PC-3 (cell line): ENCODE results near the gene SRXN1. TPM values are rescaled to one million over a fixed set of nuclear protein-coding genes. Genes with fewer than 3 reads are reported as not detected.

Experiments
- ATAC-seq: fragments of 200-7000 bp; cut with Tn5 transposase; 2 replicates; pipeline ENCODE4 v1.9.1; 2020; ENCODE audit warnings: mild to moderate bottlenecking, moderate library complexity
- BruUV-seq: library from RNA; stranded (reverse); fragments of 400-500 nt; replicated peaks from 2 replicates; lab custom pipeline; 2021; lab: Mats Ljungman, UMichigan
- CTCF ChIA-PET: fragments of 300-600 bp; sonication (Branson Sonifier 250); formaldehyde crosslinking; loops from one replicate; lab custom pipeline; 2022; ENCODE audit warnings: antibody characterized with exemption; lab: Charles Lee
- POLR2A ChIA-PET: fragments of 300-600 bp; sonication (Branson Sonifier 250); formaldehyde crosslinking; loops from one replicate; lab custom pipeline; 2022; ENCODE audit warnings: antibody characterized with exemption; ENCODE audit not compliant: unreplicated experiment; lab: Charles Lee
- DNase-seq: peaks from one replicate; pipeline ENCODE4 v3.0.0-alpha.2; 2015
- H2AFZ ChIP-seq: fragments of 300-600 bp; sonication (generic); 2 replicates; pipeline ENCODE4 v1.6.0; 2016; ENCODE audit warnings: antibody characterized with exemption, low read length
- H3F3A ChIP-seq: fragments of 300-600 bp; sonication (generic); one replicate; pipeline ENCODE4 v1.6.0; 2017; ENCODE audit warnings: antibody characterized with exemption, low read length, control low read depth, mild to moderate bottlenecking; ENCODE audit not compliant: unreplicated experiment
- H3K27ac ChIP-seq: fragments of 300-600 bp; sonication (generic); 2 replicates; pipeline ENCODE4 v1.5.1; 2016; ENCODE audit warnings: mild to moderate bottlenecking, low read length
- H3K27me3 ChIP-seq: fragments of 300-600 bp; sonication (generic); 2 replicates; pipeline ENCODE4 v1.6.1; 2016; ENCODE audit warnings: low read length, mixed read lengths
- H3K36me3 ChIP-seq: fragments of 300-600 bp; sonication (generic); 2 replicates; pipeline ENCODE4 v1.6.1; 2016; ENCODE audit warnings: low read depth, mixed run types, low read length, mixed read lengths
- H3K4me1 ChIP-seq: fragments of 300-600 bp; sonication (generic); 2 replicates; pipeline ENCODE4 v1.5.1; 2016; ENCODE audit warnings: low read length; ENCODE audit not compliant: insufficient read depth
- H3K4me2 ChIP-seq: fragments of 300-600 bp; sonication (generic); 2 replicates; pipeline ENCODE4 v1.6.0; 2016; ENCODE audit warnings: low read length
- H3K4me3 ChIP-seq: fragments of 300-600 bp; sonication (generic); 2 replicates; pipeline ENCODE4 v1.5.1; 2016; ENCODE audit warnings: mild to moderate bottlenecking, low read length, mixed read lengths
- H3K79me2 ChIP-seq: fragments of 300-600 bp; sonication (generic); 2 replicates; pipeline ENCODE4 v1.6.1; 2017; ENCODE audit warnings: low read length, mixed read lengths
- H3K9ac ChIP-seq: fragments of 300-600 bp; sonication (generic); 2 replicates; pipeline ENCODE4 v1.6.0; 2016; ENCODE audit warnings: mild to moderate bottlenecking, low read length
- H3K9me2 ChIP-seq: fragments of 300-600 bp; sonication (generic); replicated peaks from 2 replicates; pipeline ENCODE4 v1.6.1; 2016; ENCODE audit warnings: mixed run types, low read length, mixed read lengths
- H3K9me3 ChIP-seq: fragments of 300-600 bp; sonication (generic); 2 replicates; pipeline ENCODE4 v1.6.1; 2016; ENCODE audit warnings: low read length, mixed read lengths
- H4K20me1 ChIP-seq: fragments of 300-600 bp; sonication (generic); 2 replicates; pipeline ENCODE4 v1.6.1; 2016; ENCODE audit warnings: low read length, mixed read lengths
- CTCF ChIP-seq: fragments of 300-600 bp; sonication (generic); conservative IDR thresholded peaks from 2 replicates; pipeline ENCODE4 v1.5.1; 2017; ENCODE audit warnings: antibody characterized with exemption, low read depth, mild to moderate bottlenecking, low read length
- EZH2 ChIP-seq: fragments of 300-600 bp; sonication (generic); IDR thresholded peaks from one replicate; pipeline ENCODE4 v1.6.1; 2017; ENCODE audit warnings: antibody characterized with exemption, mild to moderate bottlenecking, low read length; ENCODE audit not compliant: unreplicated experiment
- EZH2phosphoT487 ChIP-seq: fragments of 300-600 bp; sonication (generic); IDR thresholded peaks from 2 replicates; pipeline ENCODE4 v1.6.1; 2018; ENCODE audit warnings: mild to moderate bottlenecking, antibody characterized with exemption, low read length, borderline replicate concordance
- intact Hi-C: fragments of 100-400 bp; cut with micrococcal nuclease; formaldehyde crosslinking; loops from 2 replicates; pipeline ENCODE4 v1.9.0; 2023
- total RNA-seq: library from RNA; depleted of rRNA; stranded (reverse); fragments of >200 nt; gene quantifications from 2 replicates; pipeline ENCODE4 v1.2.3, GENCODE V29; 2014

Gene SRXN1
- total RNA-seq, 1 experiment from 2014 or later = 105 TPM

- no TSS peak for BruUV-seq
- TF ChIP-seq EZH2 (no peak), CTCF (no peak), EZH2phosphoT487 (no peak)
These were observed 20.6 kb upstream of the SRXN1 start for GRCh38 chr20:673603-674001.

GRCh38 chr20:672963-673602 is 20.1 kb upstream of the SRXN1 start:
- intact Hi-C loops = no loop called here

More at GRCh38 chr20:673603-674001, 20.6 kb upstream of the SRXN1 start:
- Histone ChIP-seq H3K79me2 (no peaks in the 10 kb centered on the region), H3K36me3 (no peaks in the 10 kb centered on the region), H3F3A (no peaks in the 10 kb centered on the region), H3K27me3 (peaks cover 74% of the 10 kb centered on the region), H3K9me2 (no peaks in the 10 kb centered on the region), H3K27ac (no peak overlapping the region), H3K4me2 (no peak overlapping the region), H4K20me1 (peaks cover 4% of the 10 kb centered on the region; the same call in 1 of the 2 replicates), H3K9ac (no peak overlapping the region), H3K9me3 (no peaks in the 10 kb centered on the region), H2AFZ (no peak overlapping the region), H3K4me1 (peaks cover 5% of the 10 kb centered on the region), H3K4me3 (no peak overlapping the region)
- DNase-seq (no peak), ATAC-seq (no peak)
- intact Hi-C loops = no loop called here
- CTCF ChIA-PET = no interaction called here
- POLR2A ChIA-PET = no interaction called here

More at GRCh38 chr20:672963-673602, 20.1 kb upstream of the SRXN1 start:
- no peaks in the 10 kb centered on the region for H3F3A ChIP-seq
- no peaks in the 10 kb centered on the region for H3K79me2 ChIP-seq
- ATAC-seq (no peak), DNase-seq (peak; percentile 17)
- H3K9ac ChIP-seq = no peak overlapping the region
- BruUV-seq = no TSS peak
- H3K4me3 ChIP-seq = no peak overlapping the region
- peaks cover 5% of the 10 kb centered on the region for H3K4me1 ChIP-seq
- POLR2A ChIA-PET = no interaction called here
- H3K4me2 ChIP-seq = no peak overlapping the region
- H3K36me3 ChIP-seq = no peaks in the 10 kb centered on the region
- H3K27ac ChIP-seq = no peak overlapping the region
- no peaks in the 10 kb centered on the region for H3K9me3 ChIP-seq
- CTCF ChIA-PET = interaction anchor here (0.6 kb wide), 1 partner anchor 95 kb away, joined by 3 read pairs; the partner anchor contains the start of gene SLC52A3
- TF ChIP-seq CTCF = peak; percentile 55
- TF ChIP-seq EZH2 = no peak
- TF ChIP-seq EZH2phosphoT487 = no peak
- no peak overlapping the region for H2AFZ ChIP-seq
- H3K27me3 ChIP-seq = peaks cover 74% of the 10 kb centered on the region
- no peaks in the 10 kb centered on the region for H3K9me2 ChIP-seq
- H4K20me1 ChIP-seq = peaks cover 4% of the 10 kb centered on the region; the same call in 1 of the 2 replicates
